HL-60 (cell line): ENCODE results near the gene LRCOL1.

Source experiments
- DNase-seq, 2 experiments: peaks; one replicate each; pipeline ENCODE4 v3.0.0-alpha.2; 2010 to 2020; ENCODE audit warnings: low read depth in 1 of 2, low spot score in 1 of 2
- H3K27ac ChIP-seq: fragments of 250-450 bp; sonication (Bioruptor Pico); replicated peaks from 2 replicates; pipeline ENCODE4 v1.5.1; 2020; ENCODE audit warnings: mild to moderate bottlenecking, moderate library complexity
- H3K27me3 ChIP-seq: fragments of 250-450 bp; sonication (Bioruptor Pico); 2 replicates; pipeline ENCODE4 v1.5.1; 2021; ENCODE audit warnings: mild to moderate bottlenecking, moderate library complexity; ENCODE audit not compliant: insufficient read depth, poor library complexity, severe bottlenecking
- H3K4me3 ChIP-seq: replicated peaks from 2 replicates; pipeline ENCODE4 v1.5.1; 2011; ENCODE audit warnings: mild to moderate bottlenecking, control low read depth, low read length; ENCODE audit not compliant: insufficient read depth
- GABPA ChIP-seq: IDR thresholded peaks from 2 replicates; pipeline ENCODE4 v1.6.1; 2012; ENCODE audit warnings: low read depth
- POLR2AphosphoS5 ChIP-seq: IDR thresholded peaks from 2 replicates; pipeline ENCODE4 v1.6.1; 2012; ENCODE audit warnings: low read depth
- SPI1 ChIP-seq: IDR thresholded peaks from 2 replicates; pipeline ENCODE4 v1.6.1; 2012; ENCODE audit warnings: low read depth, mild to moderate bottlenecking, borderline replicate concordance
- TF ChIP-seq, protein P1 (sequence below): IDR thresholded peaks from one replicate; pipeline ENCODE4 v1.5.1; 2011; ENCODE audit warnings: low read length, control low read depth, inconsistent platforms; ENCODE audit not compliant: insufficient read depth
- TF ChIP-seq, protein P2 (sequence below): IDR thresholded peaks from 2 replicates; pipeline ENCODE4 v1.6.1; 2012; ENCODE audit warnings: low read depth; ENCODE audit not compliant: insufficient replicate concordance

Gene LRCOL1

DNA sequence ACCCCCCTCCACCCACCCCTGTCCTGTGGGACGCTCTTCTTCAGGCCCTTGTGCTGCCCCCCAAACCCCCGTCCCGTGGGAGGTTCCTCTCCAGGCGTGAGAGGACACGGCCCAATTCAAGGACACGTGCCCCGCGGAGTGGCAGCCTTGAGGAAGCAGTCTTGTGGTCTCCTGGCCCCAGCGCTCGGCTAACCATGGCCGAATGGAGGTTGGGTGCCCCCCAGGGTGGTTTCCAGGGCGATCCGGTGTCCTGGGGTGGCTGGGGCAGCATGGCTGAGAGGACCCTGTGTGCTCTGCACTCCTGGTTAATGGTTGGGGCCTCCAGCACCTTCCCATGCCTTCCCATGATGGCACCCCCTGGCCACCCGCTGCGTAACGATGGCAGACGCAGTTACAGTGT, 53.6 kb downstream of the LRCOL1 start:
- Histone ChIP-seq H3K4me3 (no peak overlapping the region), H3K27me3 (no peaks in the 10 kb centered on the region), H3K27ac (no peak overlapping the region)
- TF ChIP-seq, protein P1, sequence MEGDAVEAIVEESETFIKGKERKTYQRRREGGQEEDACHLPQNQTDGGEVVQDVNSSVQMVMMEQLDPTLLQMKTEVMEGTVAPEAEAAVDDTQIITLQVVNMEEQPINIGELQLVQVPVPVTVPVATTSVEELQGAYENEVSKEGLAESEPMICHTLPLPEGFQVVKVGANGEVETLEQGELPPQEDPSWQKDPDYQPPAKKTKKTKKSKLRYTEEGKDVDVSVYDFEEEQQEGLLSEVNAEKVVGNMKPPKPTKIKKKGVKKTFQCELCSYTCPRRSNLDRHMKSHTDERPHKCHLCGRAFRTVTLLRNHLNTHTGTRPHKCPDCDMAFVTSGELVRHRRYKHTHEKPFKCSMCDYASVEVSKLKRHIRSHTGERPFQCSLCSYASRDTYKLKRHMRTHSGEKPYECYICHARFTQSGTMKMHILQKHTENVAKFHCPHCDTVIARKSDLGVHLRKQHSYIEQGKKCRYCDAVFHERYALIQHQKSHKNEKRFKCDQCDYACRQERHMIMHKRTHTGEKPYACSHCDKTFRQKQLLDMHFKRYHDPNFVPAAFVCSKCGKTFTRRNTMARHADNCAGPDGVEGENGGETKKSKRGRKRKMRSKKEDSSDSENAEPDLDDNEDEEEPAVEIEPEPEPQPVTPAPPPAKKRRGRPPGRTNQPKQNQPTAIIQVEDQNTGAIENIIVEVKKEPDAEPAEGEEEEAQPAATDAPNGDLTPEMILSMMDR, result no peak
- no peak for TF ChIP-seq GABPA
- no peak for DNase-seq

DNA sequence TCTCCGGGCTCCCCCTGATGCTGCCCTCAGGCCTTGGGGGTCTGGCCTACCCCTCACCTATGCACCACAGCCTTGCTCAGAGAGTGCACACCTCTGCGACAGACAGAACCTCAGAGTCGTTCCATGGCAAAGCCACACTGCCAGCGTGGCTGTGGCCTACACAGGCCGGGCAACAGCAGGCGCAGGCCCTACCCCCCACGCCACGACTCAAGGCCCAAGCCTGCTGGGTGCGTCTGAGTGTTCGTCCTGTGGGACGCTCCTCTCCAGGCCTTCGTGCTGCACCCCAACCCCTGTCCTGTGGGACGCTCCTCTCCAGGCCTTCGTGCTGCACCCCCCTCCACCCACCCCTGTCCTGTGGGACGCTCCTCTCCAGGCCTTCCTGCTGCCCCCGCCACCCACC, 54.2 kb downstream of the LRCOL1 start:
- no peak overlapping the region for H3K27ac ChIP-seq
- no peaks in the 10 kb centered on the region for H3K27me3 ChIP-seq
- no peak for TF ChIP-seq POLR2AphosphoS5
- TF ChIP-seq, protein P2, sequence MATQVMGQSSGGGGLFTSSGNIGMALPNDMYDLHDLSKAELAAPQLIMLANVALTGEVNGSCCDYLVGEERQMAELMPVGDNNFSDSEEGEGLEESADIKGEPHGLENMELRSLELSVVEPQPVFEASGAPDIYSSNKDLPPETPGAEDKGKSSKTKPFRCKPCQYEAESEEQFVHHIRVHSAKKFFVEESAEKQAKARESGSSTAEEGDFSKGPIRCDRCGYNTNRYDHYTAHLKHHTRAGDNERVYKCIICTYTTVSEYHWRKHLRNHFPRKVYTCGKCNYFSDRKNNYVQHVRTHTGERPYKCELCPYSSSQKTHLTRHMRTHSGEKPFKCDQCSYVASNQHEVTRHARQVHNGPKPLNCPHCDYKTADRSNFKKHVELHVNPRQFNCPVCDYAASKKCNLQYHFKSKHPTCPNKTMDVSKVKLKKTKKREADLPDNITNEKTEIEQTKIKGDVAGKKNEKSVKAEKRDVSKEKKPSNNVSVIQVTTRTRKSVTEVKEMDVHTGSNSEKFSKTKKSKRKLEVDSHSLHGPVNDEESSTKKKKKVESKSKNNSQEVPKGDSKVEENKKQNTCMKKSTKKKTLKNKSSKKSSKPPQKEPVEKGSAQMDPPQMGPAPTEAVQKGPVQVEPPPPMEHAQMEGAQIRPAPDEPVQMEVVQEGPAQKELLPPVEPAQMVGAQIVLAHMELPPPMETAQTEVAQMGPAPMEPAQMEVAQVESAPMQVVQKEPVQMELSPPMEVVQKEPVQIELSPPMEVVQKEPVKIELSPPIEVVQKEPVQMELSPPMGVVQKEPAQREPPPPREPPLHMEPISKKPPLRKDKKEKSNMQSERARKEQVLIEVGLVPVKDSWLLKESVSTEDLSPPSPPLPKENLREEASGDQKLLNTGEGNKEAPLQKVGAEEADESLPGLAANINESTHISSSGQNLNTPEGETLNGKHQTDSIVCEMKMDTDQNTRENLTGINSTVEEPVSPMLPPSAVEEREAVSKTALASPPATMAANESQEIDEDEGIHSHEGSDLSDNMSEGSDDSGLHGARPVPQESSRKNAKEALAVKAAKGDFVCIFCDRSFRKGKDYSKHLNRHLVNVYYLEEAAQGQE, result no peak
- TF ChIP-seq GABPA, result no peak
- TF ChIP-seq, protein P1, result no peak
- no peak for TF ChIP-seq SPI1
- H3K4me3 ChIP-seq, result no peak overlapping the region
- no peak for DNase-seq

DNA sequence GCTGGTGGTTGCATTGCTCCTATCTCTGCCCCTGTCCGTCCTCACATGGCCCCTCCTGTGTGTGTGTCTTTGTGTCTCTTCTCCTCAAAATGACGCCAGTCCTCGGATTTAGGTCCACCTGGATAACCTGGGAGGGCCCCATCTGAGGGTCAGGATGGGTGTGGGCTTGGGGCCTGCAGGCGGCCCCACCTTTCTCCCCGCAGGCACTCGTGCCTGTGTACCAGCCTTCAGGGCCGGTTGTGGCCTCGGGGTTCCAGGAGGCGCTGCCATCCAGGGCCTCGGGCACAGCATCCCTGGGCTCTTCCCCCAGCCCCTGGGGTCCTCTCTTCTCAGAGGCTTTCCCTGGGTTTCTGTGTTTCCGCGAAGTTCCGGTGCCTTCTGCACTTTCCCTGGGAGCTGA, 54.7 kb downstream of the LRCOL1 start:
- Histone ChIP-seq H3K4me3 (no peak overlapping the region), H3K27me3 (no peaks in the 10 kb centered on the region), H3K27ac (no peak overlapping the region)
- TF ChIP-seq, protein P2, result no peak
- no peak for TF ChIP-seq GABPA
- no peak for TF ChIP-seq SPI1
- TF ChIP-seq, protein P1, result no peak
- TF ChIP-seq POLR2AphosphoS5, result no peak
- DNase-seq, result no peak

DNA sequence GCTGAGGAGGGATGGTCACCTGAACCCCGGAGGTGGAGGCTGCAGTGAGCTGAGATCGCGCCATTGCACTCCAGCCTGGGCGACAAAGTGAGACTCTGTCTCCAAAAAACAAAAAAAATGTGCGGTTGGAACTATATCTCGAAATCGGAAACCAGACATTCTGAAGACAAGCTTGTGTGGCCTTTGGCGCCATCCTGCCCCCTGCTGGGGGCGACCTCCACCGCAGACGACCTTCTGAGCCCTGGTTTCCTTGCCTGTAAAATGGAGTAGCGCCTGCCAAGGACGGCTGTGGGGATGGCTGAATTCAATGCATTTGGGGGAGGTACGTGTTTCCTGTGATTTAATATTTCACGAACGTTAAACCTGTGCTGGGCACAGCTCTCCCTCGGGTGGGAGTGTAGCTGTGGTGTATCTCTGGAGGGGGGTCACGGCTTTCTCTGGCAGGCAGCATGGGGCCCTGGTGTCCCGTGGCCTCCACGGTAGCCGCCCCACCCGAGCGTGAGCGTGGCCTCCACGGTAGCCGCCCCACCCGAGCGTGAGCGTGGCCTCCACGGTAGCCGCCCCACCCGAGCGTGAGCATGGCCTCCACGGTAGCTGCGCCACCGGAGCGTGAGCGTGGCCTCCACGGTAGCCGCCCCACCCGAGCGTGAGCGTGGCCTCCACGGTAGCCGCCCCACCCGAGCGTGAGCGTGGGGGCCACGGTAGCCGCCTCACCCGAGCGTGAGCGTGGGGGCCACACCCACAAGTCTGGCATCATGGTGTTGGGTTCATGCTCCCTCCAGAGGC, 55.3 kb downstream of the LRCOL1 start:
- TF ChIP-seq, protein P1, result peak; percentile 55
- TF ChIP-seq SPI1, result no peak
- TF ChIP-seq, protein P2, result no peak
- no peaks in the 10 kb centered on the region for H3K27me3 ChIP-seq
- peak; percentile 42 to 80 for DNase-seq
- H3K27ac ChIP-seq, result no peak overlapping the region
- no peak overlapping the region for H3K4me3 ChIP-seq
